ENCODE measurements around the gene CLTA.

DNA sequence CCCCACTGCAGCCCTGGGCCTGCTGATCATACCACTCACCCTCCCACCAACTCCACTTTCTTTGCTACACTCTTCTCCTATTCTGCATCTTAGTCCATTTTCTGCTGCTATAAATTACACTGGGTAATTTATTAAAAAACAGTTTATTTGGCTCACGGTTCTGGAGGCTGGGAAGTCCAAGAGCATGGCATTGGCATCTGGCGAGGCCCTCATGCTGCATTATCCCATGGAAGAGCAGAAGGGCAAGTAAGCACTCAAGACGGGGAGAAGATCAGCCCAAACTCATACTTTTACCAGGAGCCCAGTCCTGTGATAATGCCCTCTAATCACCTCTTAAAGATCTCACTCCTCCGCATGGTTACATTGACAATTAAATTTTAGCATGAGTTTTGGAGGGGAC, 44.8 kb upstream of the CLTA start:
- TF ChIP-seq CTCF (tag by site-specific recombination; IDR thresholded peaks at IDR 0.05) = no peak
- TF ChIP-seq MYNN (tag by site-specific recombination; IDR thresholded peaks at IDR 0.05; ENCODE audit: borderline replicate concordance) = no peak
- no peak for TF ChIP-seq OVOL3 (tag by site-specific recombination; IDR thresholded peaks at IDR 0.05)
- TF ChIP-seq ZEB2 (tag by site-specific recombination; IDR thresholded peaks at IDR 0.05) = no peak
